HFF-Myc (cell line): ENCODE results near the gene SMO.

Source experiments
- DNase-seq: peaks from one replicate; pipeline ENCODE4 v3.0.0-alpha.2; 2011; ENCODE audit warnings: low read depth; ENCODE audit errors: extremely low read depth
- H3K4me3 ChIP-seq: replicated peaks from 2 replicates; pipeline ENCODE4 v1.5.1; 2011; ENCODE audit warnings: low read depth, mild to moderate bottlenecking, control low read depth, low read length
- TF ChIP-seq, protein P1 (sequence below): IDR thresholded peaks from 2 replicates; pipeline ENCODE4 v1.5.1; 2012; ENCODE audit warnings: mild to moderate bottlenecking, low read depth, low read length, control low read depth; ENCODE audit errors: missing control alignments

SMO gene

GRCh38 chr7:129199406-129199805 lies 11.0 kb downstream of the SMO start:
- DNase-seq = no peak
- no peak overlapping the region for H3K4me3 ChIP-seq
- TF ChIP-seq, protein P1, sequence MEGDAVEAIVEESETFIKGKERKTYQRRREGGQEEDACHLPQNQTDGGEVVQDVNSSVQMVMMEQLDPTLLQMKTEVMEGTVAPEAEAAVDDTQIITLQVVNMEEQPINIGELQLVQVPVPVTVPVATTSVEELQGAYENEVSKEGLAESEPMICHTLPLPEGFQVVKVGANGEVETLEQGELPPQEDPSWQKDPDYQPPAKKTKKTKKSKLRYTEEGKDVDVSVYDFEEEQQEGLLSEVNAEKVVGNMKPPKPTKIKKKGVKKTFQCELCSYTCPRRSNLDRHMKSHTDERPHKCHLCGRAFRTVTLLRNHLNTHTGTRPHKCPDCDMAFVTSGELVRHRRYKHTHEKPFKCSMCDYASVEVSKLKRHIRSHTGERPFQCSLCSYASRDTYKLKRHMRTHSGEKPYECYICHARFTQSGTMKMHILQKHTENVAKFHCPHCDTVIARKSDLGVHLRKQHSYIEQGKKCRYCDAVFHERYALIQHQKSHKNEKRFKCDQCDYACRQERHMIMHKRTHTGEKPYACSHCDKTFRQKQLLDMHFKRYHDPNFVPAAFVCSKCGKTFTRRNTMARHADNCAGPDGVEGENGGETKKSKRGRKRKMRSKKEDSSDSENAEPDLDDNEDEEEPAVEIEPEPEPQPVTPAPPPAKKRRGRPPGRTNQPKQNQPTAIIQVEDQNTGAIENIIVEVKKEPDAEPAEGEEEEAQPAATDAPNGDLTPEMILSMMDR = no peak

GRCh38 chr7:129202058-129202777 lies 13.8 kb downstream of the SMO start:
- no peak for DNase-seq
- no peak overlapping the region for H3K4me3 ChIP-seq
- TF ChIP-seq, protein P1 = no peak

- no peak for DNase-seq
- no peak overlapping the region for H3K4me3 ChIP-seq
- TF ChIP-seq, protein P1 = no peak
Observed at GRCh38 chr7:129203050-129203741, 14.8 kb downstream of the SMO start.

GRCh38 chr7:129205126-129205818 lies 16.8 kb downstream of the SMO start:
- TF ChIP-seq, protein P1 = no peak
- H3K4me3 ChIP-seq = no peak overlapping the region
- DNase-seq = no peak

GRCh38 chr7:129205987-129206785 lies 17.8 kb downstream of the SMO start:
- no peak overlapping the region for H3K4me3 ChIP-seq
- TF ChIP-seq, protein P1 = no peak
- DNase-seq = no peak

GRCh38 chr7:129208667-129209066 lies 20.2 kb downstream of the SMO start:
- DNase-seq = no peak
- TF ChIP-seq, protein P1 = no peak
- no peak overlapping the region for H3K4me3 ChIP-seq
